GM23338 (cell line): ENCODE measurements around the gene DPYD.

Source experiments
- CREB1 ChIP-seq: fragments of 250-450 bp; sonication (Bioruptor Pico); IDR thresholded peaks from 2 replicates; pipeline ENCODE4 v1.5.0; 2020; ENCODE audit warnings: low read depth, mild to moderate bottlenecking, moderate library complexity
- EZH2 ChIP-seq: fragments of 200-600 bp; sonication (generic); IDR thresholded peaks from one replicate; pipeline ENCODE4 v1.8.0; 2017; ENCODE audit warnings: antibody characterized with exemption, mild to moderate bottlenecking, low read depth; ENCODE audit not compliant: unreplicated experiment
- EZH2phosphoT487 ChIP-seq: fragments of 200-600 bp; sonication (generic); IDR thresholded peaks from one replicate; pipeline ENCODE4 v1.8.1; 2018; ENCODE audit warnings: antibody characterized with exemption; ENCODE audit not compliant: unreplicated experiment
- JUNB ChIP-seq: IDR thresholded peaks from one replicate; pipeline ENCODE4 v1.6.1; 2016; ENCODE audit warnings: antibody characterized with exemption; ENCODE audit not compliant: unreplicated experiment
- NANOG ChIP-seq: IDR thresholded peaks from 2 replicates; pipeline ENCODE4 v1.6.1; 2016; ENCODE audit warnings: antibody characterized with exemption, borderline replicate concordance
- POLR2AphosphoS5 ChIP-seq: IDR thresholded peaks from 2 replicates; pipeline ENCODE4 v1.6.1; 2016; ENCODE audit warnings: antibody characterized with exemption, low read depth
- STAT1 ChIP-seq: IDR thresholded peaks from one replicate; pipeline ENCODE4 v1.6.1; 2016; ENCODE audit warnings: antibody characterized with exemption; ENCODE audit not compliant: unreplicated experiment
- ZNF114 ChIP-seq: fragments of 250-450 bp; sonication (Bioruptor Pico); IDR thresholded peaks from 2 replicates; pipeline ENCODE4 v1.5.0; 2020; ENCODE audit warnings: mild to moderate bottlenecking, moderate library complexity
- ZNF331 ChIP-seq: fragments of 250-450 bp; sonication (Bioruptor Pico); IDR thresholded peaks from 2 replicates; pipeline ENCODE4 v1.5.0; 2020; ENCODE audit warnings: low read depth, mild to moderate bottlenecking, moderate library complexity
- TF ChIP-seq, protein P1 (sequence below), 2 experiments: fragments of 200-600 bp in 1 of 2; sonication (generic) in 1 of 2; conservative IDR thresholded peaks; 2 replicates each; pipeline versions ENCODE4 v1.5.1 to v1.6.1; 2016 to 2017; ENCODE audit warnings: antibody characterized with exemption in 2 of 2, low read depth in 2 of 2, mild to moderate bottlenecking in 2 of 2, moderate library complexity in 1 of 2
- TF ChIP-seq, protein P2 (sequence below): IDR thresholded peaks from 2 replicates; pipeline ENCODE4 v1.6.1; 2016; ENCODE audit warnings: antibody characterized with exemption
- TF ChIP-seq, protein P3 (sequence below): IDR thresholded peaks from one replicate; pipeline ENCODE4 v1.6.1; 2018; ENCODE audit warnings: antibody characterized with exemption; ENCODE audit not compliant: unreplicated experiment

DNA sequence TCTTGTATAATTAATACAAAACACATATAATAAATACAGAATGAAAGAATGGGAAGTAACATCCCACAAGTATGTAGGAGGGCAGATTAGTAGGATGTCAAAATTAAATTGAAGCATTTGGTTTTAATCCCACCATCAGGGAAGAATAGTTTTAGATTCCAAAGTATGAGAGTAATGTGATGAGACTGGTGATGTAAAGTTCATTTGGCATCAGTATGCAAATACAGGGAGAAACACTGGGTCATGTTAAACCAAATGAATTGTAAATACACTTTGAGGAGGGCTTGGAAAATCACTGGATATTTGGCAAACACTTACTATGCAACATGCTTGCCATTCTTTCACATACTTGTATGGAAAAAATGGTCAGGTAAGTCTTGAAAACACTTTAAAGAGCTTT, 358.8 kb downstream of the DPYD start:
- TF ChIP-seq, protein P1, sequence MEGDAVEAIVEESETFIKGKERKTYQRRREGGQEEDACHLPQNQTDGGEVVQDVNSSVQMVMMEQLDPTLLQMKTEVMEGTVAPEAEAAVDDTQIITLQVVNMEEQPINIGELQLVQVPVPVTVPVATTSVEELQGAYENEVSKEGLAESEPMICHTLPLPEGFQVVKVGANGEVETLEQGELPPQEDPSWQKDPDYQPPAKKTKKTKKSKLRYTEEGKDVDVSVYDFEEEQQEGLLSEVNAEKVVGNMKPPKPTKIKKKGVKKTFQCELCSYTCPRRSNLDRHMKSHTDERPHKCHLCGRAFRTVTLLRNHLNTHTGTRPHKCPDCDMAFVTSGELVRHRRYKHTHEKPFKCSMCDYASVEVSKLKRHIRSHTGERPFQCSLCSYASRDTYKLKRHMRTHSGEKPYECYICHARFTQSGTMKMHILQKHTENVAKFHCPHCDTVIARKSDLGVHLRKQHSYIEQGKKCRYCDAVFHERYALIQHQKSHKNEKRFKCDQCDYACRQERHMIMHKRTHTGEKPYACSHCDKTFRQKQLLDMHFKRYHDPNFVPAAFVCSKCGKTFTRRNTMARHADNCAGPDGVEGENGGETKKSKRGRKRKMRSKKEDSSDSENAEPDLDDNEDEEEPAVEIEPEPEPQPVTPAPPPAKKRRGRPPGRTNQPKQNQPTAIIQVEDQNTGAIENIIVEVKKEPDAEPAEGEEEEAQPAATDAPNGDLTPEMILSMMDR (conservative IDR thresholded peaks at IDR 0.05; ENCODE audit: low read depth in 2 of 2), result no peak
- TF ChIP-seq EZH2phosphoT487 (no peak), EZH2 (no peak), JUNB (no peak), CREB1 (CRISPR knock-in tag) (no peak), POLR2AphosphoS5 (no peak), ZNF331 (CRISPR knock-in tag) (no peak), NANOG (no peak), ZNF114 (CRISPR knock-in tag) (no peak), STAT1 (no peak)
- TF ChIP-seq, protein P2, sequence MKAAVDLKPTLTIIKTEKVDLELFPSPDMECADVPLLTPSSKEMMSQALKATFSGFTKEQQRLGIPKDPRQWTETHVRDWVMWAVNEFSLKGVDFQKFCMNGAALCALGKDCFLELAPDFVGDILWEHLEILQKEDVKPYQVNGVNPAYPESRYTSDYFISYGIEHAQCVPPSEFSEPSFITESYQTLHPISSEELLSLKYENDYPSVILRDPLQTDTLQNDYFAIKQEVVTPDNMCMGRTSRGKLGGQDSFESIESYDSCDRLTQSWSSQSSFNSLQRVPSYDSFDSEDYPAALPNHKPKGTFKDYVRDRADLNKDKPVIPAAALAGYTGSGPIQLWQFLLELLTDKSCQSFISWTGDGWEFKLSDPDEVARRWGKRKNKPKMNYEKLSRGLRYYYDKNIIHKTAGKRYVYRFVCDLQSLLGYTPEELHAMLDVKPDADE, result no peak
- TF ChIP-seq, protein P3, sequence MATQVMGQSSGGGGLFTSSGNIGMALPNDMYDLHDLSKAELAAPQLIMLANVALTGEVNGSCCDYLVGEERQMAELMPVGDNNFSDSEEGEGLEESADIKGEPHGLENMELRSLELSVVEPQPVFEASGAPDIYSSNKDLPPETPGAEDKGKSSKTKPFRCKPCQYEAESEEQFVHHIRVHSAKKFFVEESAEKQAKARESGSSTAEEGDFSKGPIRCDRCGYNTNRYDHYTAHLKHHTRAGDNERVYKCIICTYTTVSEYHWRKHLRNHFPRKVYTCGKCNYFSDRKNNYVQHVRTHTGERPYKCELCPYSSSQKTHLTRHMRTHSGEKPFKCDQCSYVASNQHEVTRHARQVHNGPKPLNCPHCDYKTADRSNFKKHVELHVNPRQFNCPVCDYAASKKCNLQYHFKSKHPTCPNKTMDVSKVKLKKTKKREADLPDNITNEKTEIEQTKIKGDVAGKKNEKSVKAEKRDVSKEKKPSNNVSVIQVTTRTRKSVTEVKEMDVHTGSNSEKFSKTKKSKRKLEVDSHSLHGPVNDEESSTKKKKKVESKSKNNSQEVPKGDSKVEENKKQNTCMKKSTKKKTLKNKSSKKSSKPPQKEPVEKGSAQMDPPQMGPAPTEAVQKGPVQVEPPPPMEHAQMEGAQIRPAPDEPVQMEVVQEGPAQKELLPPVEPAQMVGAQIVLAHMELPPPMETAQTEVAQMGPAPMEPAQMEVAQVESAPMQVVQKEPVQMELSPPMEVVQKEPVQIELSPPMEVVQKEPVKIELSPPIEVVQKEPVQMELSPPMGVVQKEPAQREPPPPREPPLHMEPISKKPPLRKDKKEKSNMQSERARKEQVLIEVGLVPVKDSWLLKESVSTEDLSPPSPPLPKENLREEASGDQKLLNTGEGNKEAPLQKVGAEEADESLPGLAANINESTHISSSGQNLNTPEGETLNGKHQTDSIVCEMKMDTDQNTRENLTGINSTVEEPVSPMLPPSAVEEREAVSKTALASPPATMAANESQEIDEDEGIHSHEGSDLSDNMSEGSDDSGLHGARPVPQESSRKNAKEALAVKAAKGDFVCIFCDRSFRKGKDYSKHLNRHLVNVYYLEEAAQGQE, result no peak
